Measurements from ENCODE around the gene ANO8.
"Not testable (repeated sequence)": the region's sequence is repeated elsewhere in the genome, so short reads cannot be mapped to it uniquely, and the experiment has no call there.

ANO8 gene

GRCh38 chr19:17309965-17310461 is 24.6 kb downstream of the ANO8 start:
- peak; percentile 41 for DNase-seq

- peak; percentile 99 for DNase-seq
These were observed 25.3 kb downstream of the ANO8 start, which contains the start of gene DDA1 for GRCh38 chr19:17309198-17309964. Gene DDA1 (plus strand): TSS chr19:17309563. CDS start chr19:17309655, 92 bp downstream.

- DNase-seq: no peak
These were observed 26.7 kb downstream of the ANO8 start for GRCh38 chr19:17307876-17308377.

GRCh38 chr19:17306285-17306714 is 28.4 kb downstream of the ANO8 start:
- no peak for DNase-seq

DNA sequence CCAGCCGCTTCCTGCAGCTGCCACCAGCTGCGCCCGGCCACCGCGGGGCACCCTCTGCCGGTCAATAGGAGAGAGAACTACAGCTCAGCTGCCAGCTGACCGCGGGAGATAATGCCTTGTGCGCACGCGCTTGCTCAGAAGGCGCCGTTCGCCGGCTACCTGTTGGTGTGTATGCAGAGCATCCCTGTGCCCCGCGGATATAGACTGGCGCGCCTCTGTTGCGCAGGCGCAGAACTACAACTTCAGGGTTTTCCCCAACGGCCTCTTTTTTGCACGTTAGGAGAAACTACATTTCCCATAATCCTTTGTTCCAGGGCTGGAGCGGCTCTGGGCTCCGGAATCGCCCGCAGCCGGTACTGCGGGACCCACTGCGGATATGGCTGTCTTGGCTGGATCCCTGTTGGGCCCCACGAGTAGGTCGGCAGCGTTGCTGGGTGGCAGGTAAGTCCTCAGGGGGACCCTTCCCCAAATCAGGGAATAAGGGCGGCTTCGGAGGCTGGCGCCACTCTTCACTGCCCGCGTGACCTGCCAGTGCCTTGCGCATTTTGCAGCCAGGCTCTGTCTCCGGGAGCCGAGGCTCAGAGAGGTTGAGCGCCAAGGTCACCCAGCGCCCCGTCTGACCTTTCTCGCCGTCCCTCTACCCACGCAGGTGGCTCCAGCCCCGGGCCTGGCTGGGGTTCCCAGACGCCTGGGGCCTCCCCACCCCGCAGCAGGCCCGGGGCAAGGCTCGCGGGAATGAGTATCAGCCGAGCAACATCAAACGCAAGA is 29.0 kb downstream of the ANO8 start, which contains the start of gene MRPL34:
Gene MRPL34, plus strand, starts transcription at position 356 of the 768 bp plus-strand sequence. Its CDS starts 21 bp downstream, at position 377.
- peak; percentile 96 for DNase-seq

DNA sequence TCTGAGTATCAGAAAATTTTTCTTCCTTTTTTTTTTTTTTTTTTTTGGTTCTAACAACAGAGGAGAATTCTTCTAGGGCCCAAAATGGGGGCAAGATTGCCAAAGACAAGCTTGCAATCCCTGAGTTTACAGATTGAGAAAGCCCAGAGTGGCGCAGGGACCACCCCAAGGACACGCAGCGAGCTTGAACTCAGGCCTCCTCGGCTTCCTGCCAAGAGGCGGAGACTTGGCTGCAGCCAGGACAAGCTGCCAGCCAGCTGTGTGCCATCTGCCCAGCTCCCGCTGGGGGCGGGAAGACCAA is 29.5 kb downstream of the ANO8 start:
- no peak for DNase-seq

DNA sequence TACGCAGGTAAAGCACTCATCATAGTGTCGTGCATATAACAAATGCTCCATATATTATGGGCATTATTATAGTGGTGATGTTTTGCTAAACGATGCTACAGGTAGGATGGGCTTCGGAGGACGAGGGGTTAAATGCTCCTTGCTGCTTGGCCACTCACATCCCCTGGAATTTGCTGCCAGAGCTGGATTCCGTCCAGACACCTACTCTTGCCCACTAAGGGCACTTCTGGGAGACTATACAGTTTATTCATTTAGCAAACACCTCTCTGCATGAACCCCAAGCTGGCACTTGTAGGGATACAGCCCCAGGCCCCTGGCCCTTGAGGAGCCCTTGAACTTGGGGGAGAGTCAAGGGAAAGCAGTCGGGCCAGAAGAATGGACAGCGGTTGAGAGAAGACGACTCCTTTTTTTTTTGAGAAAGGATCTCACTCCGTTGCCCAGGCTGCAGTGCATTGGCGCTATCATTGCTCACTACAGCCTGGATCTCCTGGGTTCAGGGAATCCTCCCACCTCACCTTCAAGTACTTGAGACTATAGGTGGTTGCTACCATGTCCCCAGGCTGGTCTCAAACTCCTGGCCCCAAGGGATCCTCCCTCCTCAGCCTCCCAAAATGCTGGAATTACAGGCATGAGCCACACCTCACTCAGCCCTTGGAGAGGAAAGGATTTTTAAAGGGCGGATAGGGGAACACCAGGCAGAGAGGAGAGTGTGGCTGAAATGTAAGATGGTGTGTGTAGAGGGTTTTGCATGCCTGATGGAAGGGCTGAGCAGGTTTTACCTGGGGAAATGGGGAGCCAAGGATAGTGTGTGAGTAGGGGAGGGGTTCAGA is 30.1 kb downstream of the ANO8 start:
- no peak for DNase-seq

DNA sequence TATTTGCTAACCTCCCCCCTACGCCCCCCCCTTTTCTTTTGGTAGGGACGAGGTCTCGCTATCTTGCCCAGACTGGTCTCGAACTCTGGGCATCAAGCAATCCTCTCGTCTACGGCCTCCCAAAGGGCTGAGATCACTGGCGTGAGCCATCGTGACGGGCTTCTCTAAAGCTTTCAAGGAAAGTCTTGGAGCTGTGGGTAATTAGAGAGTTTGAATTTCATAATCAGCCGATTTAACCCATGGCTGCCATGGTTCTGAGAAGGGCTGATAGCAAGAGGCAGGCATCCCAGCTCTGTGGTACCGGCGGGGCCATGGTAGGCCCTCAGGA is 30.8 kb downstream of the ANO8 start:
- no peak for DNase-seq

GRCh38 chr19:17303167-17303939 is 31.3 kb downstream of the ANO8 start, which contains the start of gene ABHD8:
Gene ABHD8 (minus strand): TSS chr19:17303425. CDS start chr19:17301616, 1,809 bp downstream.
- peak; percentile 97 for DNase-seq

GRCh38 chr19:17302391-17303166 is 32.1 kb downstream of the ANO8 start:
- DNase-seq: no peak

DNA sequence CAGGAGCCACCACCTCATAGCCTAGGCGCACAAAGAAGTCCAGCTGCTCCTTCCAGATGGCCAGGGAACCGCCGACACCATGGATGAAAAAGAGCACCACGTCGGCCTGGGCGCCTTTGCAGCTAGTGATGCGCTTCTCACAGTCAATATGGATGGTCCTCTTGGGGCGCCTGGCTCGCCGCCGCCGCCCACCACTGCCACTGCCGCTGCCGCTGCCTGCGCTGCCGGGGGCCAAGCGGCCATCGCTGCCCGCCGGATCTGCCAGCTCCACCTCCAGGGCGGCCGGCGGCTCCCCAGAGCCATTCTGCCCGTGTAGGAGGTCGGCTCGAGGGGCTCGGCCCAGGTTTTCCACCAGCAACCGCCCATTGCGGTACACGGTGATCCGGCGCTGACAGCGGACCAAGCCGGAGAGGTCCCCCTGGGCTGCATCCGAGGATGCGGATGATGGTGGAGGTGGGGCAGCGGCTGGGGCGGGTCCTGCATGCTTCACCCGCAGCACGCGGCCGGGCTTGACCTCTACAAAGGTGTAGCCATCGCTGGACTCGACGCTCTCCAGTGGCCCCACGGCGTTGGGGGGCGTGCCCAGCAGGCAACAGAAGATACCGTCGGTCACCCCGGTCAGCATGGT is 33.5 kb downstream of the ANO8 start:
- DNase-seq: no peak

DNA sequence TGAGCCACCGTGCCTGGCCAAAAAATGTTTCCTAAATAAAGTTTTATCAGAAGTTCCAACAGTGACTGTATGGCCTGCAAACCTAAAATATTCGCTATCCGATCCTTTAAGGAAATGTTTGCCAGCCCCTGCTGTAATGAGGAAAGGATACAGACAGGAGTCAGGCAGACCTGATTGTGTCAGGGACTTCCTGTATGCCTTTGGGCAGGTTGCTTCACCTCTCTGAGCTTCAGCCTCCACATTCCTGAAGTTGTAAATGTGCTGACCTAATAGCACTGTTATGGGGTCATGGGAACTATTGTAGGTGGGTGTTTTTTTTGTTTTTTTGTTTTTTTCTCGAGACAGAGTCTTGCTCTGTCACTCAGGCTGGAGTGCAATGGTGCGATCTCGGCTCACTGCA is 37.7 kb downstream of the ANO8 start:
- DNase-seq: no peak

GRCh38 chr19:17296273-17296672 is 38.4 kb downstream of the ANO8 start:
- DNase-seq: no peak

DNA sequence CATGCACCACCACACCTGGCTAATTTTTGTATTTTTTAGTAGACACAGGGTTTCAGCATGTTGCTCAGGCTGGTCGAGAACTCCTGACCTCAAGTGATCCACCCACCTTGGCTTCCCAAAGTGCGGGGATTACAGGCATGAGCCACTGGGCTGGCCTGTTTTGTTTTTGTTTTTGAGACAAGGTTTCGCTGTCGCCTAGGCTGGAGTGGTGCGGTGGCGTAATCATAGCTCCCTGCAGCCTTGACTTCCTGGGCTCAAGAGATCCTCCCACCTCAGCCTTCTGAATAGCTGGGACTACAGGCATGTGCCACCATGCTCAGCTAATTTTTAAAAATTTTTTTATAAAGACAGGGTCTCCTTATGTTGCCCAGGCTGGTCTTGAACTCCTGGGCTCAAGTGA is 39.1 kb downstream of the ANO8 start:
- DNase-seq: not testable (repeated sequence)

GRCh38 chr19:17294051-17294891 is 40.4 kb downstream of the ANO8 start:
- peak; percentile 87 for DNase-seq

DNA sequence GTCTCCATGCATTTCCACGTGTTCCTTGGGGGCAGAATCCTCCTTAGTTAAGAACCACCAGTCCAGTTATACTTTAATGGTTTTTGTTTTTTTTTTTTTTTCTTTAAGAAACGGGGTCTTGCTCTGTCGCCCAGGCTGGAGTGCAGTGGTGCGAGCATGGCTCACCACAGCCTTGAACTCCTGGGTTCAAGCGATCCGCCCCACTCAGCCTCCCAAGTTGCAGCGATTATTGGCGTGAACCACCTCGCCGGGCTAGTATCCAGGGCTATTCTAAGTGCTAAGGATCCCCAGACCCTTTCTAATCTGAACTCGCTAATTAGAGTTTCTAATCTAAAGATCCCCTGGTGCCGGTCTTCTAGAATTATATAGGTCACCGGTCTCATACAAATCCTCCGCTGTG is 41.0 kb downstream of the ANO8 start:
- DNase-seq: no peak

DNA sequence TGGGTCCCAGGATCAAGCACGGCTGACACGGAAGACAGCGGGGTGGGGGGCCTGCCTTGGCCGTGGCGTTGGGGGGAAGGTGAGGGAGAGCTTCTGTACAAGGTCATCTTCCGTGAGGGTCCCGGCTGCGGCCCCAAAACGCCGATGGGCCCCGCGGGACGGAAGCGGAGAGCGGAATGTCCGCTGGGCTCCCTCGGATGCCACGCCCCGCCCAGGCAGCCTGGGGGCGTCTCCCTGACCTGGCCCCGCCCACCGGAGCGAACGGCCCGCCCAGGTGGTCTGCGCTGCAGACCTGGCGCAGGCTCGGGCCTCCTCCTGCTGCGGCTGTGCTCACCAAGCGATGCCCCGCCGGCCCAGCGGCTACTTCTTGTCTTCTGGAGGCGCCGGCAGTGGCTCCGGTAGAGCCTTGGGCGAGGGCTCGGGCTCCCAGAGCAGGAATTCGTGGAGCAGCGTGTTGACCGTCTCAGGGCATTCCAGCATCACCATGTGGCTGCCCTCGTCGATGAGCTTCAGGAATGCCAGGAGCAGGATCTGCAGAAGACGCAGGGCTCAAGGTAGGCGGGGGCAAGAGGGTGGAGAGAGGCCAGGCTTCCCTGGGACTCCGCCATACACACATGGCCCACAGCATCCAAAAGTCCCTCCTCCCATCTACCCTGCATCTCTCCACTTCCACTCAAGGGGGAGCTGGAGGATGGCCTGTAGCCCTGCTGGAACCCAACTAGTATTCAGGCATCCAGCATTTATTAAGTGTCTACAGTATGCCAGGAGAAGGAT is 42.2 kb downstream of the ANO8 start:
- DNase-seq: peak; percentile 93

GRCh38 chr19:17289489-17289888 is 45.2 kb downstream of the ANO8 start:
- DNase-seq: peak; percentile 80

GRCh38 chr19:17286752-17287151 is 47.9 kb downstream of the ANO8 start:
- no peak for DNase-seq

All from stimulated activated CD8-positive, alpha-beta memory T cell treated with anti-CD3 and anti-CD28 coated beads, Interleukin-4, amount 100 ng/mL, for 48 hours (primary cell).